Measurements from ENCODE around the gene CUX1. TPM values are rescaled to one million over a fixed set of nuclear protein-coding genes. Genes with fewer than 3 reads are reported as not detected.
"Not testable (repeated sequence)": the region's sequence is repeated elsewhere in the genome, so short reads cannot be mapped to it uniquely, and the experiment has no call there.

Gene CUX1
- total and polyA plus RNA-seq, 9 donors, result 42.2 to 151 (median 126) TPM

DNA sequence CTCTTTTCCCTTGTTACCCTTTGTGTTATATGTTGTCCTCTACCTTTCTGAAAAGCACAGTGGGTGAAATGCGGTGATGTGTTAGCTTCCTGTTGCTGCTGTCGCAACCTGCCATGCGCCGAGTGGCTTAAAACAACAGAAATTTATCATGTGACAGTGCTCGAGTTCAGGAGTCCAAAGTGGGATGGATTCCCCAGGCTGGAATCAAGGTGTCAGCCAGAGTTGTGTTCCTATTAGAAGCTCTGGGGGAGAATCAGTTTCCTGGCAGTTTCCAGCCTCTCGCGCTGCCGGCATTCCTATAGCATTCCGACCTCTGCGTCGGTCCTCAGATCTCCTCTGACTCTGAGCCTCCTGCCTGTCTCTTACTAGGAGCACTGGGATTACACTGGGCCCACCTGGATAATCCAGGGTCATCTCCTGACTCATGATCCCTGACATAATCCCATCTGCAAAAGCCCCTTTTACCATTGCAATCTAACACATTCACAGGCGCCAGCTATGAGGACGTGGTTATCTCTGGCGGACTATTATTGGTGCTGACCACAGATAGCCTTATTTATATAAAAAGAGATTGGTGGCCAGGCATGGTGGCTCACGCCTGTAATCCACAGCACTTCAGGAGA, 207.5 kb downstream of the CUX1 start:
- no peaks in the 10 kb centered on the region for H3K27me3 ChIP-seq
- no peaks in the 10 kb centered on the region for H3K4me1 ChIP-seq (ENCODE audit: insufficient read depth)
- H3K9me3 ChIP-seq, result no peaks in the 10 kb centered on the region
- no peak overlapping the region for H3K27ac ChIP-seq
- WGBS, 3 donors, result 85 to 91% (median 88%) methylated on average over 14 to 15 of the region's 15 CpGs
- no peak overlapping the region for H3K4me3 ChIP-seq
- intact Hi-C loops (cut with DNase I), result no loop called here
- no peak for DNase-seq
- no peaks in the 10 kb centered on the region for H3K36me3 ChIP-seq
- TF ChIP-seq POLR2A (IDR thresholded peaks at IDR 0.05), result no peak
- no peak for TF ChIP-seq EP300 (IDR thresholded peaks at IDR 0.05)
- TF ChIP-seq, protein P1, sequence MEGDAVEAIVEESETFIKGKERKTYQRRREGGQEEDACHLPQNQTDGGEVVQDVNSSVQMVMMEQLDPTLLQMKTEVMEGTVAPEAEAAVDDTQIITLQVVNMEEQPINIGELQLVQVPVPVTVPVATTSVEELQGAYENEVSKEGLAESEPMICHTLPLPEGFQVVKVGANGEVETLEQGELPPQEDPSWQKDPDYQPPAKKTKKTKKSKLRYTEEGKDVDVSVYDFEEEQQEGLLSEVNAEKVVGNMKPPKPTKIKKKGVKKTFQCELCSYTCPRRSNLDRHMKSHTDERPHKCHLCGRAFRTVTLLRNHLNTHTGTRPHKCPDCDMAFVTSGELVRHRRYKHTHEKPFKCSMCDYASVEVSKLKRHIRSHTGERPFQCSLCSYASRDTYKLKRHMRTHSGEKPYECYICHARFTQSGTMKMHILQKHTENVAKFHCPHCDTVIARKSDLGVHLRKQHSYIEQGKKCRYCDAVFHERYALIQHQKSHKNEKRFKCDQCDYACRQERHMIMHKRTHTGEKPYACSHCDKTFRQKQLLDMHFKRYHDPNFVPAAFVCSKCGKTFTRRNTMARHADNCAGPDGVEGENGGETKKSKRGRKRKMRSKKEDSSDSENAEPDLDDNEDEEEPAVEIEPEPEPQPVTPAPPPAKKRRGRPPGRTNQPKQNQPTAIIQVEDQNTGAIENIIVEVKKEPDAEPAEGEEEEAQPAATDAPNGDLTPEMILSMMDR (IDR thresholded peaks at IDR 0.05), result no peak

DNA sequence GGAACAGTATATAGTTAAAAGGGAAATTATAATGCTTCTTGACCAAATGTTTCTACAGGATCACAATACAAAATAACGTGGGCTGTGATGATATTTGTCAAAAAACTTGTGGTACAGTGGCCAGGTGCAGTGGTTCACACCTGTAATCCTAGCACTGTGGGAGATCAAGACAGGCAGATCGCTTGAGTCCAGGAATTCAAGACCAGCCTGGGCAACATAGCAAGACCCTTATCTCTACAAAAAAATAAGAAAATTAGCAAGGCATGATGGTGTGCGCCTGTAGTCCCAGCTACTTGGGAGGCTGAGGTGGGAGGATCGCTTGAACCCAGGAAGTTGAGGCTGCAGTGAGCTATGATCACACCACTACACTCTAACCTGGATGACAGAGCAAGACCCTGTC, 208.4 kb downstream of the CUX1 start:
- H3K27ac ChIP-seq; H3K9me3 ChIP-seq; H3K4me3 ChIP-seq; H3K4me1 ChIP-seq (ENCODE audit: insufficient read depth); intact Hi-C loops (cut with DNase I); DNase-seq; H3K27me3 ChIP-seq; H3K36me3 ChIP-seq: not testable (repeated sequence)
- WGBS, 3 donors, result 69 to 95% (median 82%) methylated on average over 4 of the region's 4 CpGs

DNA sequence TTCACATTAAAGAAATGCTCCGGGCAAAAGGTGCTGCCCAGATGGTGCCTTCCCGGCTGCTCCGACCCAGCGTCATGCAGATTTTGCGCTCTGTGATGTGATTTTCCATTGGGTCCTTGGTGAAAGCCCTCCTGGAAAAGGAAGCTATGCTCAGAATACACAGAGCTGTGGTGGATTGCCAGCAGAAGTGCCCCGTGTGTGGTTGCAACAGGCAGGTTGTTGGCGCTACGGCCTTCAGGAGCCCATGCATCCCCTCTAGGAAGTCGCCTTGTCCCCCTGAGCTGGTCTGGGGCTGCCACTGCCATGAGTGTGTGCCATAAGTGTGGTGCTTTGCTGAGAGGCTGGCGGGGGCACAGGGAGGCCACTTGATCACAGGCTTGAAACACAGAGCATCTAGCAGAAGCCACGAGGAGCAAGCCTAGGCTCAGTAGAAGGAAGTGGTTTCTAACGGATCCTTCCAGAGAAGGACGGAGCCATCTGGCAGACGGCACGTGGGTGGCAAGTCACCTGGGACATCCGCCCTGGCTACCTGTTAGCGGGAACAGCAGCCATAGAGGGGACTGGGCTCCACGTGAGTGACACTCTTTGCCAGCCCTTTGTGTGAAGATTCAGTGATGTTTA, 210.9 kb downstream of the CUX1 start:
- Histone ChIP-seq H3K36me3 (no peaks in the 10 kb centered on the region), H3K27me3 (no peaks in the 10 kb centered on the region), H3K9me3 (no peaks in the 10 kb centered on the region), H3K4me3 (no peak overlapping the region), H3K4me1 (ENCODE audit: insufficient read depth) (no peaks in the 10 kb centered on the region), H3K27ac (no peak overlapping the region)
- DNase-seq, result no peak
- TF ChIP-seq, protein P1 (IDR thresholded peaks at IDR 0.05), result no peak
- no peak for TF ChIP-seq EP300 (IDR thresholded peaks at IDR 0.05)
- TF ChIP-seq POLR2A (IDR thresholded peaks at IDR 0.05), result no peak
- 93 to 95% (median 94%) methylated on average over 18 of the region's 18 CpGs for WGBS, 3 donors
- intact Hi-C loops (cut with DNase I), result no loop called here

DNA sequence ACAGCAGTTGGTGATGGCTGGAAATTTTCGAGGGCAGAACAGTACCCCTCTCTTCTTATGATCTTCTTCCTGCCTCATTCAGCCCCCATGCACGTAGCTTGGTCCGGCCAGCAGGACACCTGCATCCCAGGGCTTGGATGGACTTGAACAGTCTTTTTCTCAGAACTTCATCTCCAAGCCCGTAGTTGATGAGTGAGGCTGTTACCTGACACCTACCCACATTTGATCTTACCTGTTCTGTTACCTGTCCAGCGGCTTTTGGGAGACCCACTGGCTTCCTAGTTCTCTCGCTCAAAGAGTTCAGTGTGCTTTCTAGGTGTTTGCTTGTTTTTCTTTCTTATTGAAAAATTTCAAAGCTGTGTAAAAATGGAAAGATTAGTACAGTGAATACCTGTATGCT, 212.2 kb downstream of the CUX1 start:
- no peak for TF ChIP-seq POLR2A (IDR thresholded peaks at IDR 0.05)
- no peak for TF ChIP-seq EP300 (IDR thresholded peaks at IDR 0.05)
- TF ChIP-seq, protein P1 (IDR thresholded peaks at IDR 0.05), result no peak
- H3K27me3 ChIP-seq, result no peaks in the 10 kb centered on the region
- intact Hi-C loops (cut with DNase I), result no loop called here
- no peaks in the 10 kb centered on the region for H3K4me1 ChIP-seq (ENCODE audit: insufficient read depth)
- no peak for DNase-seq
- H3K4me3 ChIP-seq, result no peak overlapping the region
- H3K27ac ChIP-seq, result no peak overlapping the region
- H3K9me3 ChIP-seq, result no peaks in the 10 kb centered on the region
- H3K36me3 ChIP-seq, result no peaks in the 10 kb centered on the region
- 79 to 96% (median 95%) methylated on average over 6 of the region's 6 CpGs for WGBS, 3 donors

DNA sequence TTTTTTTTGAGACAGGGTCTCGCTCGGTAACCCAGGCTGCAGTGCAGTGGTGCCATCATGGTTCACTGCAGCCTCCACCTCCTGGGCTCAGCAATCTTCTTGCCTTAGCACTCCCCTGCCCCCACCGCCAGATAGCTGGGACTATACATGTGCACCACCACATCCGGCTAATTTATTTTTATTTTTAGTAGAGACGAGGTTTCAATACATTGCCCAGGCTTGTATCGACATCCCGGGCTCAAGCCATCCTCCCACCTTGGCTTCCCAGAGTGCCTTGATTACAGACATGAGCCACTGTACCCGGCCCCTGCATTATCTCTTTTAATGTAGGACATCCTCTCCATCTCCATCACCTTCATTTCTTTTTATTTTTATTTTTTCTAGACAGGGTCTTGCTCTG, 213.3 kb downstream of the CUX1 start:
- H3K27ac ChIP-seq, result no peak overlapping the region
- no peaks in the 10 kb centered on the region for H3K4me1 ChIP-seq (ENCODE audit: insufficient read depth)
- no peak for DNase-seq
- TF ChIP-seq POLR2A (IDR thresholded peaks at IDR 0.05), result no peak
- no peaks in the 10 kb centered on the region for H3K9me3 ChIP-seq
- H3K36me3 ChIP-seq, result no peaks in the 10 kb centered on the region
- H3K4me3 ChIP-seq, result no peak overlapping the region
- no peaks in the 10 kb centered on the region for H3K27me3 ChIP-seq
- intact Hi-C loops (cut with DNase I), result no loop called here
- WGBS, 3 donors, result 91 to 96% (median 96%) methylated on average over 8 of the region's 8 CpGs

Measured in ovary (tissue), 9 donors.